Endothelial cell of hepatic sinusoid (primary cell): ENCODE measurements around the gene FHIT.

Experiments
- in situ Hi-C: cut with HindIII; loops from 2 replicates; pipeline ENCODE4 v1.10.0; 2017; ENCODE audit warnings: low sequenced_read_pairs

Gene FHIT

DNA sequence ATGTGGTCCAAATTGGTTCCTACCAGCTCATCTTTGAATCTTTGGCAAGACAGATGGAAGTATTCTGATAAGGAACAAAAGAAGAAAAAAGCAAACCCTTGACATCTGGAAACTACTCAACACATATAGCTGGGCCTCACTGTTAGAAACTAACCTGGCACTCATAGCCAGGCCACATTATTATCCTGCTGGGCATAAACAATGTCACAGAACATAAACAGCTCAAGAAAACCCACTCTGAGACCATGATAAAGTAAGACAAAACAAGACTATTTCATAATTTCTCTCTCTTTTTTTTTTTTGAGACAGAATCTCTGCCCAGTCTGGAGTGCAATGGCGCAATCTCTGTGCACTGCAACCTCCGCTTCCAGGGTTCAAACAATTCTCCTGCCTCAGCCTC, 1093.2 kb downstream of the FHIT start:
- in situ Hi-C loops: no loop called here

GRCh38 chr3:60154011-60154410, 1097.2 kb downstream of the FHIT start:
- in situ Hi-C loops: no loop called here

GRCh38 chr3:60153221-60153999, 1097.8 kb downstream of the FHIT start:
- in situ Hi-C loops: no loop called here

DNA sequence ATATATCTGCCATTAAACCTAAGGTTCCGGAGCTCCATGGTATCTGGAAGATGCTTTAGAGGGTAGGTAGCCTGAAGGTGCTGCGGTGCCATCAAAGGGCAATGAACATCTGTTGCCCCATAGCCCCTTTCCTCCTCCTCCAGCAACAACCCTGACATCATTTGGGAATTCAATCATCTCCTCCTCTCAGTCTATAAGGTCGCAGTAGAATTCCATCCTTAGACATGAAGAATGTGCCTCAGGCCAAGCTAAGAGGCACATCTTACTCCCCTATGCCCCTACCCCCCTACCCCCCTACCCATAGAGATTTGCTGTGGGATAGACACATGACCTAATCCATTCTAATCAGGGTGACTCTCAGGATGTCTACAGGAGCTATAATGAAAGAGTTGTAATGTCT, 1101.8 kb downstream of the FHIT start:
- in situ Hi-C loops: no loop called here

GRCh38 chr3:60147249-60147950, 1103.9 kb downstream of the FHIT start:
- in situ Hi-C loops: no loop called here

DNA sequence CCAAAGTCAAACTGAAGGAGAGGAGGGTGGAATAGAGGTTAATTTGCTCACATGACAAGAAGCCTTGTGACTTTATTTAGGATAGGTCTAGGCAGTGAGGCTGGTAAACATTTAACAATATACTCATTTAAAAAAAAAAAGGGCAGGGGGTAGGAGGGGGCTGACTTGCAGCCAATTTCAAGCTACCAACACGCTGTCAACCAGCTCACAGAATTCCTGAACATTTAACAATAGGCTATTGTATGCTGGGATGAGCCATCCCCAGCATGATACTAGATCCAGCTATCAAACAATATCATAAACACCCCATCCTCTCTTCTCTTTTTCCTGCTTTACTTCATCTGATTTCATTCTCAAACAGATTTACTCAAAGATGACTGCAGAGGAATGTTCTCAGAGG, 1105.1 kb downstream of the FHIT start:
- in situ Hi-C loops: no loop called here

- in situ Hi-C loops: no loop called here
These were observed 1107.2 kb downstream of the FHIT start for GRCh38 chr3:60144071-60144470.

- in situ Hi-C loops: no loop called here
These were observed 1109.2 kb downstream of the FHIT start for GRCh38 chr3:60142009-60142408.

DNA sequence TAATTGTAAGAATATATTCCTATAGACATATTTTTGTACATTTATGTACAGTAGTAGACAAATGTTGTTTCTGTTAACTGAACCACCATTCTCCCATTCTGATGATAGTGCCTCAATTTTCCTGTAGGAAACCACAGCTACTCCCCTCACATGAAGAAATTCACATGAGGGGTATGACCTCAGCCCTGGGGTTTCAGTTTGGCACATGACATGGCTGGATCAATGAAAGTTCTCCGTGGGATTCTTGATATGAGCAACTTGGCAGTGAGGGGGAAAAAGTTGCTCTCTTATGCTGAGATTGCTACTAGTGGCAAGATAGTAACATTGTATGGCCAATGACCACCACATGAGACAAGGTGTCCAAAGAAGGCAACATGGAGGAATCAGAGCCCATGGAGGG, 1111.1 kb downstream of the FHIT start:
- in situ Hi-C loops: no loop called here

GRCh38 chr3:60136601-60137000, 1114.7 kb downstream of the FHIT start:
- in situ Hi-C loops: loop anchor here (5.0 kb wide), 1 partner anchor 91 kb away; no protein-coding TSS in a partner anchor

DNA sequence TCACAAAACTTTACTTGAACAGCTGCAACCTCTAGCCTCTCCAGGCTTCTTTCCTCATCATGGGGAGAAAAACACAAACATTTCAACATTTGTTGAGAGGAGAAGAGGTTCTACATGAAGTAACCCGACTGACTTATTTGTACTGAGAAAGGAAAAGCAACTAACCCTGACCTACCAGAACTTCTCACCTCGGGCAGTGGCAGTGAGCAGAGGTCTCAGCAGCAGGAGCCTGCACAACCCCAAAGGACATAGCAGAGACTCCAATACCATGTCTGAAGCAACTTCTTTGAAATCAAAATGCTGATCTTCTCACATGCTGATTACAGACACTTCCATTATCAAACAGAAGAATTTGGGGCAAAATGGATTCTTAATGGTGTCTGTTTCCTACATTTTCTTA, 1115.8 kb downstream of the FHIT start:
- in situ Hi-C loops: loop anchor here (5.0 kb wide), 1 partner anchor 92 kb away; no protein-coding TSS in a partner anchor

- in situ Hi-C loops: no loop called here
These were observed 1117.7 kb downstream of the FHIT start for GRCh38 chr3:60133269-60134162.

DNA sequence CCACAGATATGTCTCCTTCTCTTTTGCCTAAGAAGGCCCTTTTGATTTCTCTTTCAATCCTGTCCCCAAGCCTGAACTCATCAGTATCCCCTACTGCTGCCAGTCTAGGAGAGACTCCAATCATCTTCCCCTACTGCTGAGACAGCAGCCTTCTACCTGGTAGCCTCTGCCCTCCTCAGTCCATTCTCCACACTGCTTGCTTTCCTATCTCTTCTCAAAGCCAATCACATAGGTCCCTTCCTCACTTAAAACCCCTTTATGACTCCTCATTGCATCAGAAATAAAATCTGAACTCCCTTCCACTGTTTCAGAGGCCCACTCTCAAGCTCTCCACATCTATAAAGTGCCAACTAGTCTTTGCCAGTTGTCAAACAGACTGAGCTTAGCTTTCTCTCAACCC, 1119.6 kb downstream of the FHIT start:
- in situ Hi-C loops: no loop called here

DNA sequence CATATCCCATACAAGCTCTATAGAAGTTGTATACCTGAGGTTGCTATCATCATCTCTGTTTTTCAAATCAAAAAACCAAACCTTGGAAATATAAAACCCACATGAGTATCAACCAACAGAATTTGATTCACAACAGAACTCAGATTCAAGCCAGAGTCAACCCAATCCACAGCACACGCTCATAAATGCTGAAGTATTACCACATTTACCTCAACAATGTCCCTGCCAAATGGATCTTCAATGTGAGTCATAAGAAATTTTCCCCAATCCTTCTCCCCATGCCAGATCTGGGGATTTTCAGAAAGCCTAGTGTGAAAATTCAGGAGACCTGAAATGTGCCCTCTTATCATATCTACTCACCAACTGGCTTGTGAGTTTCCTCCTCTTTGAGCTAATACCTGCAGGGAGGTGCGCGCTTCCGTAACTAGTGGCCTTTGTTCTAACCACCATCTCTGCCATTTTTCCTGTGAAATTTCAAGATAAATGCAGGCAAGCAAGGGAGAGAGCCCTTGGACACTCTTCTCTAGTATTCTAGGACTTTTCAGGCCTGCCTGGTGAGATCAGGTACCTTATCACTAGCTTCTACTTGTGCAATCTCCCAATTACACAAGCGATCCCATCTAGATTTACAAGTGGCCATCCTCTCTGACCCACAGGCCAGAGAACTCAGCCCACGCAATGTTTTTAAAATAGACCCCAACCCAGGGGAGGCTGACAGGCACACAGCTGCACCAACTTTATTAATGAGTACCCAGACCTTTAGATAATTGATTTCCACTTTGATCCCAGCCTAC, 1124.5 kb downstream of the FHIT start:
- in situ Hi-C loops: no loop called here

GRCh38 chr3:60125686-60126085, 1125.6 kb downstream of the FHIT start:
- in situ Hi-C loops: no loop called here

- in situ Hi-C loops: no loop called here
These were observed 1131.0 kb downstream of the FHIT start for GRCh38 chr3:60120245-60120644.

GRCh38 chr3:60114191-60114590, 1137.1 kb downstream of the FHIT start:
- in situ Hi-C loops: no loop called here

- in situ Hi-C loops: no loop called here
These were observed 1144.0 kb downstream of the FHIT start for GRCh38 chr3:60107275-60107674.

DNA sequence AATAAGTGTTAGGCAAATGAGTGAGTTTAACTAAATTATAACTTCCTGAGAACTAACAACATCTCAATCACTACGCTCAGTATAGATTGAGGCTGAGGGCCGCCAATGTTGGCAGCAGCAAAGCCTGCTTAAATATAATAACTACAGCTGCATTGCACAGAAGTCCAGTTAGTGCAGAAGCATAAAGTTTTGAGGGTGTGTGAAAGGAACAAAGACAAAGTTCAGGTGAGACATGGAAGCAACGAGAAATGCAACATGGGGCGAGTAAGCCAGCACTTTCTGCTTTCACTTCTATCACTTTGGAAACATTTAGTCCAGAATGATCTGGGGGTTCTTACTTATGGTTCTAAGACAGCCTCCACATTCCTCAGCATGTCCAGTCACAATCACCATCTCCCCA, 1149.1 kb downstream of the FHIT start:
- in situ Hi-C loops: no loop called here

DNA sequence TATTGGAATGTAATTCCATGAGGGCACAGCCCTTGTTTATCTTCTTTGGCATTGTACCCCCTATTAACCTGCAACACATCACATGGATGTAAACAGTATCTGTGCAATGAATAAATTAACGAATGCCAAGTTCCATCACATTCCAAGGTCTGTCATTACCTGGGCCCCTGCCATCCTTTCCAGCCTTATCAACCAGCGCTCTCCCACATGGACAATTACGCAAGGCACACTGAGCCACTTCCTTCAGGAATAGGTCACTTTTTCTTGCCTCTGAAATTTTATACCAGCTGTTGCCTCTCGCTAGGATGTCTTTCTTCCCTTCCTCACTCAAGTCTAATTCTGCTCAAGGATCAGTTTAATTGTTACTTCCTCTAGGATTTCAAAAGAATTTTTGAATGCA, 1149.6 kb downstream of the FHIT start:
- in situ Hi-C loops: no loop called here

GRCh38 chr3:60096403-60096802, 1154.8 kb downstream of the FHIT start:
- in situ Hi-C loops: no loop called here
